Measurements from ENCODE around the gene TMEM131.
A peak's percentile ranks its signal among the peaks of the same experiment; 100 is the strongest.

TMEM131 gene

GRCh38 chr2:97743913-97744312, 251.8 kb downstream of the TMEM131 start:
- Histone ChIP-seq H3K9me3 (ENCODE audit: severe bottlenecking) (no peaks in the 10 kb centered on the region), H3K36me3 (peaks cover 5% of the 10 kb centered on the region), H3K27ac (no peak overlapping the region), H3K4me3 (ENCODE audit: low read depth, low read length) (no peak overlapping the region), H3K27me3 (ENCODE audit: insufficient read depth, low read depth, severe bottlenecking) (no peaks in the 10 kb centered on the region)
- TF ChIP-seq CTCF (IDR thresholded peaks at IDR 0.05; ENCODE audit: low read depth, low read length) = no peak
- DNase-seq = no peak

DNA sequence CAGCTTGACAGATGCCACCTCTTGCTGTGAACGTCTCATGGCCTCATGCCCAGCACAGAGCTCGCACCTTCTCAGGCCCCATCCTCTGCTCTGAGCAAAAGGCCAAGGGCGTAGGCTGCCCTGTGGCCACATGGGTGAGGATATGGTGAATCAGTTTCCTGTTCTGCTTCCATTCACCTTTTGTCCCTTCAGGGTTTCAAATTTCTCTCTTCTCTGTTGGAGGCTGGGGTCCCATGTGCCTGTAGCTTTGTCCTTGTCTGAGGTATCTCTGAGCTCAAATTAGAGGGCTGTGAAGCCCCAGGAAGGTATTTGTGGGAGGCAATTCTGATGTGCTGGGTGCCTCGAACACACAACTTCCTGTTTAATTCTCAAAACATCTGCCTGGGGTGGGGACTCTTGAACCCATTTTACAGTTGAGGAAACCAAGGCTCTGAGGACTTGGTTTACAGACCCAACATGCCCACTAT, 253.3 kb downstream of the TMEM131 start:
- Histone ChIP-seq H3K4me3 (ENCODE audit: low read depth, low read length) (peak overlapping the region; percentile 63), H3K36me3 (peaks cover 5% of the 10 kb centered on the region), H3K9me3 (ENCODE audit: severe bottlenecking) (no peaks in the 10 kb centered on the region), H3K27ac (peak overlapping the region; percentile 98), H3K27me3 (ENCODE audit: insufficient read depth, low read depth, severe bottlenecking) (no peaks in the 10 kb centered on the region)
- no peak for TF ChIP-seq CTCF (IDR thresholded peaks at IDR 0.05; ENCODE audit: low read depth, low read length)
- DNase-seq = no peak

DNA sequence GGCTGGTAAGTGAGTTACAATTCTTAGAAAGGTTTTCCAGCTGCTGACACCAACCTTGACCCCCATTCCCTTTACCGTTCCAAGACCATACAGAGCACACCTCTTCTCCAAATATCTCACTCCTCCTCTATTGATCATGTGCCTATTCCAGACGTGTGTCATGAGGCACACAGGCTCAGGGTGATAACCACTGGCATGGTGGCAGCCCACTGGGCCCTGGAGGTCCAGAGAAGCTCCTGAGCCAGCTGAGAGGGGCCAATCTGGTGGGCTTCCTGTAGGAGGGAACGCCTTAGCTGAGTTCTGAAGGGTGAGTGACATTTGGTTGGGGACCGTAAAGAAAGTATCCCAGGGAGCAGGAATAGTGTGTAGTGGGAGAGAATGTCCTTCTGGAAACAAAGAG, 254.1 kb downstream of the TMEM131 start:
- DNase-seq = no peak
- Histone ChIP-seq H3K9me3 (ENCODE audit: severe bottlenecking) (no peaks in the 10 kb centered on the region), H3K27ac (peak overlapping the region; percentile 98), H3K4me3 (ENCODE audit: low read depth, low read length) (peak overlapping the region; percentile 63), H3K27me3 (ENCODE audit: insufficient read depth, low read depth, severe bottlenecking) (no peaks in the 10 kb centered on the region), H3K36me3 (peaks cover 5% of the 10 kb centered on the region)
- no peak for TF ChIP-seq CTCF (IDR thresholded peaks at IDR 0.05; ENCODE audit: low read depth, low read length)

DNA sequence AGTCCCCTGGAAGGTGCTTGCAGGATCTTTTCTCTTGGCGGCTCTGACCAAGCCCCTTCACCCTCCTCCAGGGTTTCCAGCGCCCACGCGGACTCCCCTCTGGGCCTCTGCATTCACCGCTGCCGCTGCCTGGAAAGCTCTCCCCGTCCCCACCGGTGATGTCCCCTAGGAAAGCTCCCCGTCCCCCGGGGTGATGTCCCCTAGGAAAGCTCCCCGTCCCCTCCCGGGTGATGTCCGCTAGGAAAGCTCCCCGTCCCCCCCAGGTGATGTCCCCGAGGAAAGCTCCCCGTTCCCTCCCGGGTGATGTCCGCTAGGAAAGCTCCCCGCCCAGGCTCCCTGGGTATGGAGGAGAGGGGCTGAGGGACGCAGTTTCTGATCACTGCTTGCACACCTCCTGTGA, 254.5 kb downstream of the TMEM131 start:
- no peak for DNase-seq
- H3K27ac ChIP-seq = peak overlapping the region; percentile 98
- peaks cover 5% of the 10 kb centered on the region for H3K36me3 ChIP-seq
- H3K9me3 ChIP-seq (ENCODE audit: severe bottlenecking) = no peaks in the 10 kb centered on the region
- no peak for TF ChIP-seq CTCF (IDR thresholded peaks at IDR 0.05; ENCODE audit: low read depth, low read length)
- peak overlapping the region; percentile 63 for H3K4me3 ChIP-seq (ENCODE audit: low read depth, low read length)
- H3K27me3 ChIP-seq (ENCODE audit: insufficient read depth, low read depth, severe bottlenecking) = no peaks in the 10 kb centered on the region

GRCh38 chr2:97740590-97741182, 255.1 kb downstream of the TMEM131 start:
- Histone ChIP-seq H3K9me3 (ENCODE audit: severe bottlenecking) (no peaks in the 10 kb centered on the region), H3K27me3 (ENCODE audit: insufficient read depth, low read depth, severe bottlenecking) (no peaks in the 10 kb centered on the region), H3K27ac (peak overlapping the region; percentile 98), H3K36me3 (peaks cover 5% of the 10 kb centered on the region), H3K4me3 (ENCODE audit: low read depth, low read length) (peak overlapping the region; percentile 63)
- DNase-seq = peak; percentile 91
- TF ChIP-seq CTCF (IDR thresholded peaks at IDR 0.05; ENCODE audit: low read depth, low read length) = peak; percentile 95

DNA sequence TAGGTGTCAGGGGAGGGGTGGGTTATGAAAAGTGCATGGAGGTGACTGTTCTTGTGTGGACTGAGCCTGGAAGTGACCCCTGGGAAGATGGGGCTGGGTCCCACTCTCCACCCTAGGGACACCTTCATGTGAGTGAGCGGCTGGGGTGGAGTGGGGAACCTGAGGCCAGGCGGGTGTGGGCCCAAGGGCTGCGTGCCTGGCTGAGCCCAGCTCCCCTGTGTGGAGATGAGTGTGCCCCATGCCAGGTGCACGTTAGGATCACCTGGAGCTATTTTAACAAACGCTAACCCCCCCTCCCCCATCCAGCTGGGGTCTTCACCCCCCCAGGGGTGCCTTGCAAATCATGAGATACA, 255.9 kb downstream of the TMEM131 start:
- H3K27ac ChIP-seq = peak overlapping the region; percentile 98
- peaks cover 5% of the 10 kb centered on the region for H3K36me3 ChIP-seq
- TF ChIP-seq CTCF (IDR thresholded peaks at IDR 0.05; ENCODE audit: low read depth, low read length) = no peak
- no peaks in the 10 kb centered on the region for H3K27me3 ChIP-seq (ENCODE audit: insufficient read depth, low read depth, severe bottlenecking)
- H3K4me3 ChIP-seq (ENCODE audit: low read depth, low read length) = no peak overlapping the region
- DNase-seq = no peak
- H3K9me3 ChIP-seq (ENCODE audit: severe bottlenecking) = no peaks in the 10 kb centered on the region
